Endothelial cell of umbilical vein (primary cell): Measurements from ENCODE around the gene ME3.

Source experiments
- EZH2 ChIP-seq: IDR thresholded peaks from 2 replicates; pipeline ENCODE4 v1.6.1; 2012; ENCODE audit warnings: borderline replicate concordance, low read depth, mild to moderate bottlenecking, moderate library complexity, low read length, inconsistent platforms; ENCODE audit not compliant: severe bottlenecking
- FOS ChIP-seq: IDR thresholded peaks from 2 replicates; pipeline ENCODE4 v1.6.1; 2011; ENCODE audit warnings: mild to moderate bottlenecking, low read length, moderate library complexity, borderline replicate concordance; ENCODE audit not compliant: insufficient read depth
- GATA2 ChIP-seq: IDR thresholded peaks from 2 replicates; pipeline ENCODE4 v1.7.0; 2011; ENCODE audit warnings: low read depth, mild to moderate bottlenecking, moderate library complexity, mixed read lengths, low read length; ENCODE audit not compliant: insufficient read length, insufficient read depth
- JUN ChIP-seq: IDR thresholded peaks from 2 replicates; pipeline ENCODE4 v1.6.1; 2011; ENCODE audit warnings: borderline replicate concordance, low read depth; ENCODE audit not compliant: insufficient read length, insufficient read depth
- MAX ChIP-seq: IDR thresholded peaks from 2 replicates; pipeline ENCODE4 v1.6.1; 2011; ENCODE audit not compliant: insufficient read depth, insufficient read length
- MYC ChIP-seq: IDR thresholded peaks from one replicate; pipeline ENCODE4 v1.6.1; 2011; ENCODE audit warnings: mild to moderate bottlenecking, low read depth, low read length
- POLR2A ChIP-seq: IDR thresholded peaks from 2 replicates; pipeline ENCODE4 v1.6.1; 2012; ENCODE audit warnings: low read depth, mild to moderate bottlenecking, control low read depth, low read length
- POLR2AphosphoS5 ChIP-seq: IDR thresholded peaks from 2 replicates; pipeline ENCODE4 v1.6.1; 2012; ENCODE audit warnings: low read depth, mild to moderate bottlenecking, control low read depth, low read length, moderate library complexity; ENCODE audit not compliant: insufficient read depth
- TF ChIP-seq, protein P1 (sequence below), 2 donors: IDR thresholded peaks; 1 replicate in 1 of 2; 2 replicates in 1 of 2; pipeline ENCODE4 v1.5.1; 2011; ENCODE audit warnings: low read length in 2 of 2, mild to moderate bottlenecking in 2 of 2, moderate library complexity in 2 of 2, control low read depth in 1 of 2, inconsistent platforms in 1 of 2, low read depth in 1 of 2; ENCODE audit not compliant: insufficient read depth in 1 of 2; ENCODE audit errors: extremely low read depth in 1 of 2

DNA sequence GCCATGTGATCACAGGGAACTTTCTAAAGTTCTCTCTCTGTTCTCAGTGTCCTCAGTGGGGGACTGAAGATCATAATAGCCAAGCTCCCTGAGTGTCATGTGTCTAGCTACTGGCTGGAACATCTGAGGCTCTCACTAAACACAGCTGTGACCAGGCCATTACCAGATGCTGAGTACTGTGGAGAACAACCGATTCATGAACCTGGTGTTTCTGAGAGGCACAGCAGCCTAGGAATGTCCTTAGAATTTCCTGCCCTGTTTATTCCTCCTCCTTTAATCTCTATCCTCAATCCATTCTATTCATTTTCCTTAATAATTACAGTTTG lies 93.0 kb downstream of the ME3 start:
- TF ChIP-seq, protein P1, sequence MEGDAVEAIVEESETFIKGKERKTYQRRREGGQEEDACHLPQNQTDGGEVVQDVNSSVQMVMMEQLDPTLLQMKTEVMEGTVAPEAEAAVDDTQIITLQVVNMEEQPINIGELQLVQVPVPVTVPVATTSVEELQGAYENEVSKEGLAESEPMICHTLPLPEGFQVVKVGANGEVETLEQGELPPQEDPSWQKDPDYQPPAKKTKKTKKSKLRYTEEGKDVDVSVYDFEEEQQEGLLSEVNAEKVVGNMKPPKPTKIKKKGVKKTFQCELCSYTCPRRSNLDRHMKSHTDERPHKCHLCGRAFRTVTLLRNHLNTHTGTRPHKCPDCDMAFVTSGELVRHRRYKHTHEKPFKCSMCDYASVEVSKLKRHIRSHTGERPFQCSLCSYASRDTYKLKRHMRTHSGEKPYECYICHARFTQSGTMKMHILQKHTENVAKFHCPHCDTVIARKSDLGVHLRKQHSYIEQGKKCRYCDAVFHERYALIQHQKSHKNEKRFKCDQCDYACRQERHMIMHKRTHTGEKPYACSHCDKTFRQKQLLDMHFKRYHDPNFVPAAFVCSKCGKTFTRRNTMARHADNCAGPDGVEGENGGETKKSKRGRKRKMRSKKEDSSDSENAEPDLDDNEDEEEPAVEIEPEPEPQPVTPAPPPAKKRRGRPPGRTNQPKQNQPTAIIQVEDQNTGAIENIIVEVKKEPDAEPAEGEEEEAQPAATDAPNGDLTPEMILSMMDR (IDR thresholded peaks at IDR 0.05; ENCODE audit: extremely low read depth in 1 of 2, insufficient read depth in 1 of 2, low read depth in 1 of 2, low read length in 2 of 2) = no peak
- no peak for TF ChIP-seq EZH2
- TF ChIP-seq POLR2AphosphoS5 = no peak
- TF ChIP-seq FOS = no peak
- TF ChIP-seq POLR2A = no peak
- no peak for TF ChIP-seq GATA2
- TF ChIP-seq JUN = no peak
- no peak for TF ChIP-seq MAX
- no peak for TF ChIP-seq MYC
